K562 (cell line): ENCODE measurements around the gene HEATR3. TPM values are rescaled to one million over a fixed set of nuclear protein-coding genes. Genes with fewer than 3 reads are reported as not detected.

ENCODE experiments used
- ATAC-seq: fragments of 200-7000 bp; cut with Tn5 transposase; 3 replicates; pipeline ENCODE4 v1.9.1; 2020; ENCODE audit warnings: moderate library complexity
- BruUV-seq: library from RNA; stranded (reverse); fragments of 400-500 nt; replicated peaks from 2 replicates; lab custom pipeline; 2021; lab: Mats Ljungman, UMichigan
- CTCF ChIA-PET: fragments of 300-600 bp; formaldehyde crosslinking; extraction: SDS; loops from one replicate; lab custom pipeline; 2021; ENCODE audit warnings: low intra/inter-chr PET ratio; lab: Yijun Ruan, JAX
- POLR2A ChIA-PET: fragments of 300-600, 350-650 bp; sonication (Branson Sonifier 250); formaldehyde crosslinking; extraction: SDS; loops from one replicate; lab custom pipeline; 2021; ENCODE audit warnings: antibody characterized with exemption, inconsistent platforms; lab: Yijun Ruan, JAX
- DNase-seq, 4 experiments: peaks; one replicate each; pipeline versions ENCODE4 v3.0.0 to v3.0.0-alpha.2; 2011 to 2018; ENCODE audit warnings: low spot score in 3 of 4, mixed read lengths in 3 of 4; ENCODE audit errors: extremely low read depth in 1 of 4
- FAIRE-seq: peaks from 2 replicates; lab custom pipeline; 2011; peaks lifted over from hg19 to GRCh38; lab: Jason Lieb, UNC
- H2AFZ ChIP-seq: 2 replicates; pipeline ENCODE4 v1.6.0; 2011; ENCODE audit warnings: low read depth, low read length, control low read depth, inconsistent platforms
- H3K27ac ChIP-seq: fragments of 200-600 bp; 3 replicates; pipeline ENCODE4 v1.8.0; 2011; ENCODE audit warnings: low read depth, mild to moderate bottlenecking, control low read depth, inconsistent platforms, low read length, moderate library complexity, mixed read lengths; ENCODE audit errors: extremely low read depth
- H3K27me3 ChIP-seq, 2 experiments: fragments of 300-600 bp in 1 of 2; 2 replicates in 1 of 2; 3 replicates in 1 of 2; pipeline versions ENCODE4 v1.6.0 to v1.8.0; 2011; ENCODE audit warnings: inconsistent platforms in 2 of 2, low read length in 2 of 2, mild to moderate bottlenecking in 1 of 2, mixed read lengths in 1 of 2, moderate library complexity in 1 of 2; ENCODE audit not compliant: control insufficient read depth in 2 of 2, insufficient read depth in 2 of 2
- H3K36me3 ChIP-seq: fragments of 300-600 bp; 3 replicates; pipeline ENCODE4 v1.8.0; 2011; ENCODE audit warnings: mild to moderate bottlenecking, low read length, inconsistent platforms; ENCODE audit not compliant: control insufficient read depth, insufficient read depth
- H3K4me1 ChIP-seq, 2 experiments: fragments of 200-600 bp in 1 of 2; replicated peaks in 1 of 2; 2 replicates in 1 of 2; 3 replicates in 1 of 2; pipeline versions ENCODE4 v1.5.1 to v1.8.0; 2011; ENCODE audit warnings: inconsistent platforms in 2 of 2, low read length in 2 of 2, mild to moderate bottlenecking in 1 of 2, mixed read lengths in 1 of 2, moderate library complexity in 1 of 2; ENCODE audit not compliant: control insufficient read depth in 2 of 2, insufficient read depth in 2 of 2
- H3K4me2 ChIP-seq: 2 replicates; pipeline ENCODE4 v1.6.1; 2011; ENCODE audit warnings: low read length, control low read depth, inconsistent platforms, mixed read lengths; ENCODE audit not compliant: insufficient read depth
- H3K4me3 ChIP-seq: fragments of 200-600 bp; sonication (generic), shearing (Covaris generic); 2 replicates; pipeline ENCODE4 v1.5.1; 2016; ENCODE audit warnings: control low read depth, inconsistent platforms
- H3K79me2 ChIP-seq: fragments of 200-600 bp; 3 replicates; pipeline ENCODE4 v1.8.0; 2011; ENCODE audit warnings: low read length, inconsistent platforms; ENCODE audit not compliant: control insufficient read depth, insufficient read depth
- H3K9ac ChIP-seq, 2 experiments: 2 replicates each; pipeline versions ENCODE4 v1.6.0 to v1.6.1; 2011; ENCODE audit warnings: low read depth in 2 of 2, low read length in 2 of 2, control low read depth in 1 of 2, inconsistent platforms in 1 of 2, mild to moderate bottlenecking in 1 of 2, mixed read lengths in 1 of 2; ENCODE audit not compliant: insufficient read depth in 1 of 2
- H3K9me1 ChIP-seq: one replicate; pipeline ENCODE4 v1.6.0; 2011; ENCODE audit warnings: inconsistent platforms, mild to moderate bottlenecking, low read length, moderate library complexity; ENCODE audit not compliant: control insufficient read depth, insufficient read depth
- H3K9me3 ChIP-seq: replicated peaks from 2 replicates; pipeline ENCODE4 v1.5.1; 2011; ENCODE audit warnings: low read depth, low read length, inconsistent platforms; ENCODE audit not compliant: control insufficient read depth, insufficient read depth
- H4K20me1 ChIP-seq: replicated peaks from 2 replicates; pipeline ENCODE4 v1.6.1; 2011; ENCODE audit warnings: low read length, inconsistent platforms, mixed read lengths; ENCODE audit not compliant: control insufficient read depth, insufficient read depth
- CTCFL ChIP-seq: IDR thresholded peaks from 2 replicates; pipeline ENCODE4 v1.6.1; 2011; ENCODE audit warnings: borderline replicate concordance, low read depth, mild to moderate bottlenecking, moderate library complexity, low read length; ENCODE audit not compliant: insufficient read depth, poor library complexity, severe bottlenecking
- ELF2 ChIP-seq: fragments of 250-450 bp; sonication (Bioruptor Pico); IDR thresholded peaks from 2 replicates; pipeline ENCODE4 v1.5.0; 2021; ENCODE audit warnings: mild to moderate bottlenecking
- GTF3C2 ChIP-seq: IDR thresholded peaks from 3 replicates; pipeline ENCODE4 v1.6.1; 2011; ENCODE audit warnings: borderline replicate concordance, mild to moderate bottlenecking, moderate library complexity; ENCODE audit not compliant: insufficient read length; ENCODE audit errors: extremely low read depth
- PHF20 ChIP-seq: fragments of 450-650 bp; IDR thresholded peaks from 2 replicates; pipeline ENCODE4 v1.6.1; 2018; ENCODE audit not compliant: partially characterized antibody
- RCOR1 ChIP-seq, 2 experiments: IDR thresholded peaks; 2 replicates each; pipeline ENCODE4 v1.6.1; 2012; ENCODE audit warnings: low read depth in 2 of 2, low read length in 2 of 2, borderline replicate concordance in 1 of 2, improper control_type of control experiment in 1 of 2
- RREB1 ChIP-seq: fragments of 250-450 bp; sonication (Bioruptor Pico); IDR thresholded peaks from 2 replicates; pipeline ENCODE4 v1.4.0; 2020
- ZNF140 ChIP-seq: fragments of 250-450 bp; sonication (Bioruptor Pico); IDR thresholded peaks from 2 replicates; pipeline ENCODE4 v1.8.0; 2021; ENCODE audit warnings: moderate library complexity, mild to moderate bottlenecking, inconsistent platforms
- ZNF551 ChIP-seq: fragments of 250-450 bp; sonication (Bioruptor Pico); IDR thresholded peaks from 2 replicates; pipeline ENCODE4 v1.5.0; 2021; ENCODE audit warnings: mild to moderate bottlenecking, moderate library complexity
- WGBS: fragments of 100-300 bp; shearing (Covaris generic); methylation state at CpG from one replicate; pipeline ENCODE4 v1.1.6; 2016; ENCODE audit warnings: low coverage, mixed read lengths; ENCODE audit not compliant: insufficient coverage; ENCODE audit errors: missing lambda C conversion rate; 5-methylcytosine and 5-hydroxymethylcytosine counted together
- in situ Hi-C: fragments of 300-500 bp; cut with MboI; formaldehyde crosslinking; loops from 4 replicates; pipeline ENCODE4 v1.15.0; 2018; ENCODE audit warnings: inconsistent platforms, mixed read lengths
- intact Hi-C: fragments of 100-400 bp; cut with micrococcal nuclease; formaldehyde crosslinking; loops from 2 replicates; pipeline ENCODE4 v1.14.2; 2022
- polyA plus RNA-seq, 8 experiments: library from polyadenylated mRNA; depleted of rRNA in 4 of 8; stranded (reverse) in 5 of 8; unstranded in 3 of 8; fragments of >200 nt; fragmentation: Nextera tagmentation in 2 of 8; fragmentation: Illumina TruSeq in 1 of 8; extraction: Ambion mirVana in 2 of 8; extraction: Trizol in 1 of 8; gene quantifications; 2 replicates each; pipeline versions ENCODE4 v1.2.1 to v1.2.3, GENCODE V29; 2011 to 2014; ENCODE audit warnings: inconsistent platforms in 1 of 8, missing spikeins in 1 of 8
- total RNA-seq, 7 experiments: library from RNA; depleted of rRNA in 6 of 7; stranded (reverse); fragments of >200 nt in 6 of 7; fragmentation: Illumina TruSeq in 2 of 7; extraction: Trizol in 2 of 7; gene quantifications; 2 replicates each; pipeline versions ENCODE4 v1.2.1 to v1.2.3, GENCODE V29; 2011 to 2021; ENCODE audit warnings: low replicate concordance in 1 of 7

The HEATR3 gene
- total and polyA plus RNA-seq, 9 of the 15 experiments (the other 6 are each of a cell fraction or from before 2014, with no cell fraction given), result 1.7 to 30.2 (median 18.8) TPM

GRCh38 chr16:50066482-50067289 is 916 bp downstream of the HEATR3 start:
- no peak for FAIRE-seq
- Histone ChIP-seq H3K9me1 (no peaks in the 10 kb centered on the region), H3K4me3 (peak overlapping the region; percentile 89), H3K4me1 (peaks cover 20 to 24% of the 10 kb centered on the region in 2 experiments; a peak in 4 of 5 replicates), H3K9me3 (no peaks in the 10 kb centered on the region), H3K4me2 (peak overlapping the region; percentile 99), H4K20me1 (peaks cover 11% of the 10 kb centered on the region), H3K27ac (no peak overlapping the region), H3K79me2 (peaks cover 20% of the 10 kb centered on the region), H3K9ac (peak overlapping the region; percentile 82 to 96; a peak in 3 of 4 replicates), H2AFZ (peak overlapping the region; percentile 100; the same call in 1 of the 2 replicates), H3K27me3 (no peaks in the 10 kb centered on the region), H3K36me3 (peaks cover 22% of the 10 kb centered on the region)
- intact Hi-C loops, result loop anchor here (1.0 to 5.0 kb wide), 2 partner anchors 39 to 144 kb away; partner anchors contain the start of gene CNEP1R1
- POLR2A ChIA-PET, result interaction anchor here (0.6 to 1.7 kb wide), 6 partner anchors 21 to 474 kb away, joined by 3 to 5 read pairs (median 3); no protein-coding TSS in a partner anchor
- CTCF ChIA-PET, result interaction anchor here (0.6 kb wide), 1 partner anchor 480 kb away, joined by 3 read pairs; no protein-coding TSS in a partner anchor
- in situ Hi-C loops, result no loop called here
- no peak for ATAC-seq
- TSS peak; percentile 48 for BruUV-seq
- WGBS, result 28% methylated on average over 24 of the region's 34 CpGs
- DNase-seq, result no peak
- no peak for TF ChIP-seq PHF20
- TF ChIP-seq RREB1, result peak; percentile 12; the same call in 1 of the 2 replicates
- TF ChIP-seq GTF3C2, result no peak
- no peak for TF ChIP-seq ZNF140 (CRISPR knock-in tag)
- 0 out of 4 replicates have a peak, but pooled peaks of 1 of the 2 experiments have one; percentile 1 for TF ChIP-seq RCOR1 (IDR thresholded peaks at IDR 0.05; ENCODE audit: borderline replicate concordance in 1 of 2, low read depth in 2 of 2, low read length in 2 of 2)
- peak; percentile 2 for TF ChIP-seq CTCFL
- 0 out of 2 replicates have a peak, but pooled peaks have one; percentile 31 for TF ChIP-seq ELF2 (CRISPR knock-in tag)
- no peak for TF ChIP-seq ZNF551
